GM12891 (cell line): ENCODE data around the gene RPA1.
"Not testable (repeated sequence)": the region's sequence is repeated elsewhere in the genome, so short reads cannot be mapped to it uniquely, and the experiment has no call there.

ENCODE experiments used
- DNase-seq: peaks from one replicate; pipeline ENCODE4 v3.0.0; 2011; ENCODE audit warnings: low spot score; ENCODE audit not compliant: insufficient read length
- FAIRE-seq: peaks from 2 replicates; lab custom pipeline; 2011; peaks lifted over from hg19 to GRCh38; lab: Jason Lieb, UNC
- PAX5 ChIP-seq: IDR thresholded peaks from 2 replicates; pipeline ENCODE4 v1.6.1; 2011; ENCODE audit warnings: low read length, moderate library complexity, mild to moderate bottlenecking; ENCODE audit not compliant: insufficient read depth, severe bottlenecking
- POLR2A ChIP-seq: IDR thresholded peaks from 2 replicates; pipeline ENCODE4 v1.6.1; 2011; ENCODE audit warnings: low read depth, low read length, control low read depth
- POLR2AphosphoS5 ChIP-seq: IDR thresholded peaks from 2 replicates; pipeline ENCODE4 v1.6.1; 2011; ENCODE audit warnings: low read depth, low read length, control low read depth
- POU2F2 ChIP-seq: IDR thresholded peaks from 2 replicates; pipeline ENCODE4 v1.6.1; 2011; ENCODE audit warnings: low read depth, mild to moderate bottlenecking, control low read depth, low read length, moderate library complexity
- SPI1 ChIP-seq: IDR thresholded peaks from 2 replicates; pipeline ENCODE4 v1.6.1; 2011; ENCODE audit warnings: low read depth, low read length, control low read depth
- TAF1 ChIP-seq: IDR thresholded peaks from 2 replicates; pipeline ENCODE4 v1.6.1; 2011; ENCODE audit warnings: low read depth, low read length, control low read depth

Gene RPA1

DNA sequence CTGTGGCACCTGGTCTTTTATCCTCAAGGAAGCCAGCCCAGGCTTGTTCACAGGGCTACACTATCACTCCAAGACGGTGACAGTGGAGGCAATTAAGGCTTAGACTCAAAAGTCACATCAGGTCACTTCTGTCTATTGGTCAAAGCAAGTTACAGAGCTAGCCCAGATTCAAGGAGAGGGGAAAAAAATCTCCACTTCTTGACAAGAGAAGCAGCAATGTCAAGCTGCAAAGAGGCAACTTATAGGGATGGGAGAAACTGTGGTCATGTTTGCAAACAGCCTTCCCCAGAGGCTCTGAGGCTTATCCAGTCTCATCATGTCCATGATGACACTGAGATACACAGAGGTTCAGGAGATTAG lies 36.4 kb upstream of the RPA1 start:
- DNase-seq = no peak
- no peak for FAIRE-seq
- TF ChIP-seq POLR2AphosphoS5 = no peak
- TF ChIP-seq TAF1 = no peak
- no peak for TF ChIP-seq POU2F2
- TF ChIP-seq POLR2A = no peak
- no peak for TF ChIP-seq SPI1
- no peak for TF ChIP-seq PAX5

DNA sequence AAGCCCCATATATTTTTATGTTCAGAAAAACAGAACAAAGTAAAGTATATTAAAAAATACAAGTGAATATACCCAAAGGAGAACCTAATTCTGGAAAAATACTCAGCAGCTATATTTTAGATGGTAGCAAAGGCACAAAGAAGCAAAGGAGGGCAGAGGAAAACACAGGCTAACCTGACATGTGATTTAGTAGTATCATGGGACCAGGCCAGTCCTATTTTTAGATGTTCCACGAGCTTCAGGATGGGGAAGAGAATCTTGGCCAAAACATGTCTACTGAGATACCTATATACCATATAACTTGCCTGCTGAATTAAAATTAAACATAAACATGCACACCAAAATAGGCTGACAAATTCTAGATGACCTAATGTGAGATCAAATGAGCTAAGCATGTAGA lies 33.0 kb upstream of the RPA1 start:
- DNase-seq (no peak), FAIRE-seq (no peak)
- TF ChIP-seq POLR2A (no peak), PAX5 (no peak), SPI1 (no peak)

DNA sequence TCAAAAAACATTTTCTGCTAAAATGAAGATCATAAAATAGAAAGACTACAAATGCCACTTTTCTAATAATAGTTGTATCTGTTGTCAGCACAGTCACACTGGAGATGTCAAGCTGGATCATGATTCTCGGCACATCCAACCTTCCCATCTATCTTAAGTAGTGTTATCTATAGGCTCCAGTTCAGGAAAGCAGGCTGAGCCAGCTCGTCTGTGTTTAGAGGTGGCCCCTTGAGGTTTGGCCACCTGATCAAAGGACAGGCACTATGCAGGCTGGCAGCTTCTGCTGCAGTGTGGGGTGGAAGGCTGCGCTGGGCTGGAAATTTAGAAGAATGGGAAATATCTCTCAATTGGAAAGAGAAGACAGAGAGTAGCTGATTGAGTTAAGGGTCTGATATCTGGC lies 32.5 kb upstream of the RPA1 start:
- no peak for TF ChIP-seq POLR2A
- no peak for TF ChIP-seq TAF1
- TF ChIP-seq POU2F2 = no peak
- no peak for TF ChIP-seq SPI1
- no peak for TF ChIP-seq POLR2AphosphoS5
- TF ChIP-seq PAX5 = no peak
- FAIRE-seq = no peak
- DNase-seq = no peak

DNA sequence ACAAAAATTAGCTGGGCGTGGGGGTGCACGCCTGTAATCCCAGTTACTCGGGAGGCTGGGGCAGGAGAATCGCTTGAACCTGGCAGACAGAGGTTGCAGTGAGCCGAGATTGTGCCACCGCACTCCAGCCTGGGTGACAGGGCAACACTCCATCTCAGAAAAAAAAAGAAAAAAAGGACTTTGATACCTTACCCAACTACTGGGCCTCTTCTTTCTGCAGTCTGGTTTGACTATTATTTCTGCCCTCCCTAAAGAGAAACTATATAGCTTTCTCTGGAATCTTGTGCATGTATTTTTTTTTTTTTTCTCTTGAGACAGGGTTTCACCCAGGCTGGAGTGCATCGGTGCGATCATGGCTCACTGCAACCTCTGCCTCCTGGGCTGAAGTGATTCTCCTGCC lies 32.0 kb upstream of the RPA1 start:
- not testable (repeated sequence) for DNase-seq, FAIRE-seq

DNA sequence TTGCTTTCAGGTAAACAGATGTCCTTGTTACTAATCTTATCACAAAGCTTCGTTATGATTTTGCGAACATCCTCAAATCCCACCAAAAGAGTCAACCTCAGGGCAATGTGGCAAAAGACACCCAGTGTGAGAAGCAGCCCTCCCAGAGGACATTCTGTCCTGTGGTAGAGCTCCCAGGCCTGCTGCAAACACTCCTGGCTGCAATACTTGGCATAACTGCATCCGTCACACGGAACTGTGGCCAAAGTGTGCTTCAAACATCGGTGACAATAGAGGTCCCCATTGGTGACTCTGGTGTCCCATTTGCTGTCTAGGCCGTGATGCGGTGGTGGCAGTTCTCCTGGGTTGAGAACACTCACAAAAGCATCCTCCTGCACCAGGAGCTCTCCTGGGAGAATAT lies 29.6 kb upstream of the RPA1 start:
- DNase-seq (no peak), FAIRE-seq (no peak)
- TF ChIP-seq SPI1 (no peak), POU2F2 (no peak), PAX5 (no peak), POLR2AphosphoS5 (no peak), POLR2A (no peak), TAF1 (no peak)

DNA sequence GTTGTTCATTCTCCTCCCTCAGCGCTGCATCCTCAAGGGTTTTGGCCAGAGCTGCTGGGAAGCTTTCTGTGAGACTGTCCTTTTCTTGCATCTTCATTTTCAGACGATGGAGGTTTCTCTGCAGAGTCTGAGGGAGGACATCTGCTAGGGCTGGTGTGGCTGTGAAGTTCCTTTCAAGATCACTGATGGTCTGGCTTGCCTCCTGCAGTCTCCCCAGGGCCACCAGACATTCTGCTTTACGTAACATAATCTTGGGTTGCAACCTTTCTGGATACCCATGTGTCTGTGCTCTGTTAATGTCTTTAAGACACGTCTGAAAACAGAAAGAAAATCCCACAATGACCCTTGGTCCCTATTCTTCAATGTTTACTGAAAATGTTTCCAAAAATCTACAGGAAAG lies 29.1 kb upstream of the RPA1 start:
- DNase-seq = no peak
- no peak for FAIRE-seq
- no peak for TF ChIP-seq POU2F2
- TF ChIP-seq TAF1 = no peak
- TF ChIP-seq POLR2AphosphoS5 = no peak
- TF ChIP-seq POLR2A = no peak
- no peak for TF ChIP-seq PAX5
- no peak for TF ChIP-seq SPI1

DNA sequence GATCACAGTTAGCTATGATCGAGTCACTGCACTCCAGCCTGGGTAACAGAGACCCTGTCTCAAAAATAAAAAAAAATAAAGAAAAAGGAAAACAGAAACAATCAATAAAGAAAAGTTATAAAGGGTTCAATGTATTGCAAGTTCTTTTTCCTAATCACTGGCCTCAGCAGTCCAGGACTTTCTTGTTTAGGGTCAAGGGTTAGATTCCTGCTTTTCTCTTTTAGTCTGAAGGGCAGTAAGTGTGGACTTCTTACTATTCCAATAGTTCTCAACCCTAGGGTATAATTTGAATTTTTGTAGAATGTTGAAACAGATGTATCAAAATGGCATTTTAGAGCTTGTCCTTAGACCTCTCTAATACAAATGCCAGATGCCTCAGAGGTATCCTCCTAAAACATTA lies 27.4 kb upstream of the RPA1 start:
- TF ChIP-seq SPI1 = no peak
- TF ChIP-seq POLR2AphosphoS5 = no peak
- TF ChIP-seq TAF1 = no peak
- no peak for TF ChIP-seq PAX5
- TF ChIP-seq POU2F2 = no peak
- no peak for TF ChIP-seq POLR2A
- FAIRE-seq (no peak), DNase-seq (no peak)

DNA sequence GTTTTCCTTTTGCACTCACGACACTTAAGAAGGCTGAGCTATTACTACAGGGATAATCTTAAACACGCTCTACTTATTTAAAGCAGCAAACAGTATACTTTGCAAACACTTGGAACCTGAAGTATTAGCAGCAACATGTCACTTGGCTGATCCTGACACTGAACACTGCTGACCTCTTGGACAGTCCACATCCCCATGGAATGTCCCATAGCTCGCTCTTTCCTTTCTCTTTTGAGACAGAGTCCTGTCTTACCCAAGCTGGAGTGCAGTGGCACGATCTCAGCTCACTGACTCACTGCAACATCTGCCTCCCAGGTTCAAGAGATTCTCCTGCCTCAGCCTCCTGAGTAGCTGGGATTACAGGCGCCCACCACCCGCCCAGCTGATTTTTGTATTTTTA lies 26.5 kb upstream of the RPA1 start:
- TF ChIP-seq POLR2AphosphoS5 (no peak), SPI1 (no peak), PAX5 (no peak), POU2F2 (no peak), POLR2A (no peak), TAF1 (no peak)
- FAIRE-seq (no peak), DNase-seq (no peak)

DNA sequence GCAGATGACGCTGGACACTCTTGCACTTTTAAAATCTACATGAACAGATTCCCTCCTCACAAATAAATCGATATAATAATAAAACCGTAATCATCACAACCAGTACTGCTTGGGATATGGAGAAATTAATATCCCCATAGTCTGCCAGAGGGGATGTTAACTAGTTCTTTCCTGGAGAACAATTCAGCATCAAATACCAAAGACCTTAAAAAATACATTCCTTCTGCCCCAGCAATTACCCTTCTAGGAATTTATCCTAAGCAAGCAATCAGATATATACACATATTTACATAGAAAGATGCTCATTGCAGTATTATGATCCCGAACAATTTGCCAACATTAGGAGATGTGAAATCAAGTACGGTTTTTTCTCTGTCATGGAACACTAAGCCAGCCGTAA lies 21.9 kb upstream of the RPA1 start:
- TF ChIP-seq POLR2A (no peak), PAX5 (no peak), SPI1 (no peak), POU2F2 (no peak), TAF1 (no peak), POLR2AphosphoS5 (no peak)
- FAIRE-seq (no peak), DNase-seq (no peak)

DNA sequence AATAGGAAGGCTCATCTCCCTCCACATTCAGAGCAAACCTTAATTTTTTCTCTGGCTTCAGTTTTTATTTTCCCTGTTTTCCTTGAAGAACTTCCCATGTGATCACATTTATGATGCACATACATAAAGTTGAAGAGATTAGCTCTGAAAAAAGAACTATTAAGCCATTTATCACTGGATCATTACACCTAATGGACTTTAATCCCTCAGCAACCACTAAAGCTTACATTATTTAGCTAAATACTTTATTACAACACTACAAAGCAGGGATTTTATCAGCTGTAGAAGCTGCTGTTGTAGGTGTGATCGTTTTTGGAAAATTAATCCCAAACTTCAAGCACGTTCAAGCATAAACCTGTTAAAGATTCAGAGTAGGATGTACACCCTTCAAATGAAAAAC lies 21.2 kb upstream of the RPA1 start:
- FAIRE-seq (no peak), DNase-seq (no peak)
- TF ChIP-seq PAX5 = no peak
- TF ChIP-seq POLR2AphosphoS5 = no peak
- TF ChIP-seq TAF1 = no peak
- no peak for TF ChIP-seq POU2F2
- no peak for TF ChIP-seq SPI1
- TF ChIP-seq POLR2A = no peak

DNA sequence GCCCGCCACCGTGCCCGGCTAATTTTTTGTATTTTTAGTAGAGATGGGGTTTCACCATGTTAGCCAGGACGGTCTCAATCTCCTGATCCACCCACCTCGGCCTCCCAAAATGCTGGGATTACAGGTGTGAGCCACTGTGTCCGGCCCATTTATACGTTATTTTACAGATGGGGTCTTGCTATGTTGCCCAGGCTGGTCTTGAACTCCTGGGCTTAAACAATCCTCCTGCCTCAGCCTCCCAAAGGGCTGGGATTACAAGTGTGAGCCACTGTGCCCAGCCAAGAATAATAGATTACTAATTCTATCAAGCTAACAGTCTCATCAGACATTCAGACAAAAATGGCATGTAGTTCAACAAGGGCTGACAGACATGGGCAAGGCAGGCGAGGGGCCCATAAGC lies 20.0 kb upstream of the RPA1 start:
- DNase-seq, FAIRE-seq: not testable (repeated sequence)
